Skin of body (tissue), 2 donors: Measurements from ENCODE around the gene NTN4. TPM values are rescaled to one million over a fixed set of nuclear protein-coding genes. Genes with fewer than 3 reads are reported as not detected.
"Not testable (repeated sequence)": the region's sequence is repeated elsewhere in the genome, so short reads cannot be mapped to it uniquely, and the experiment has no call there.

Source experiments
- DNase-seq: peaks from one replicate; lab custom pipeline; 2025; lab: John Stamatoyannopoulos, UW
- total RNA-seq: library from RNA; depleted of rRNA; stranded (reverse); fragments of >200 nt; gene quantifications from one replicate; pipeline ENCODE4 v1.2.3, GENCODE V29; 2014

Gene NTN4
- total RNA-seq = 9.4 TPM

- no peak for DNase-seq
These were observed at the start of gene NTN4 for GRCh38 chr12:95790033-95790916. Gene NTN4, minus strand, starts transcription at chr12:95790764. Its CDS starts 455 bp downstream, at chr12:95790309.

- no peak for DNase-seq
These were observed 47.6 kb upstream of the NTN4 start for GRCh38 chr12:95838125-95838524.

- no peak for DNase-seq
These were observed 46.9 kb upstream of the NTN4 start for GRCh38 chr12:95837240-95838038.

- peak; percentile 8 for DNase-seq
These were observed 46.2 kb upstream of the NTN4 start for GRCh38 chr12:95836630-95837239.

GRCh38 chr12:95836185-95836609 is 45.6 kb upstream of the NTN4 start:
- peak; percentile 4 for DNase-seq

GRCh38 chr12:95834572-95834971 is 44.0 kb upstream of the NTN4 start:
- no peak for DNase-seq

GRCh38 chr12:95830335-95831089 is 39.9 kb upstream of the NTN4 start:
- no peak for DNase-seq

- no peak for DNase-seq
These were observed 38.8 kb upstream of the NTN4 start for GRCh38 chr12:95829395-95829794.

- peak; percentile 8 for DNase-seq
These were observed 29.6 kb upstream of the NTN4 start for GRCh38 chr12:95820096-95820703.

- DNase-seq = peak; percentile 18
These were observed 25.2 kb upstream of the NTN4 start for GRCh38 chr12:95815632-95816212.

GRCh38 chr12:95812155-95812554 is 21.6 kb upstream of the NTN4 start:
- not testable (repeated sequence) for DNase-seq

- DNase-seq = no peak
These were observed 19.8 kb upstream of the NTN4 start for GRCh38 chr12:95810411-95810810.

GRCh38 chr12:95809000-95809680 is 18.6 kb upstream of the NTN4 start:
- DNase-seq = no peak

GRCh38 chr12:95808146-95808545 is 17.6 kb upstream of the NTN4 start:
- no peak for DNase-seq

GRCh38 chr12:95805864-95806671 is 15.5 kb upstream of the NTN4 start:
- peak; percentile 52 for DNase-seq

- no peak for DNase-seq
These were observed 13.7 kb upstream of the NTN4 start for GRCh38 chr12:95804291-95804690.

GRCh38 chr12:95803817-95804216 is 13.3 kb upstream of the NTN4 start:
- DNase-seq = no peak

GRCh38 chr12:95802482-95803270 is 12.1 kb upstream of the NTN4 start:
- no peak for DNase-seq
